Measurements from ENCODE around the gene ATP6V0E1.
A peak's percentile ranks its signal among the peaks of the same experiment; 100 is the strongest.

ATP6V0E1 gene

GRCh38 chr5:172956936-172957335 is 26.6 kb upstream of the ATP6V0E1 start:
- DNase-seq (ENCODE audit: low spot score): no peak

GRCh38 chr5:172957458-172957857 is 26.1 kb upstream of the ATP6V0E1 start:
- no peak for DNase-seq (ENCODE audit: low spot score)

- DNase-seq (ENCODE audit: low spot score): peak; percentile 70
Observed at GRCh38 chr5:172958331-172959046, 25.1 kb upstream of the ATP6V0E1 start.

GRCh38 chr5:172959824-172960799 is 23.5 kb upstream of the ATP6V0E1 start:
- DNase-seq (ENCODE audit: low spot score): no peak

GRCh38 chr5:172969921-172970320 is 13.7 kb upstream of the ATP6V0E1 start:
- DNase-seq (ENCODE audit: low spot score): no peak

GRCh38 chr5:172971482-172971881 is 12.1 kb upstream of the ATP6V0E1 start:
- DNase-seq (ENCODE audit: low spot score): no peak

- DNase-seq (ENCODE audit: low spot score): no peak
Observed at GRCh38 chr5:172972552-172972951, 11.0 kb upstream of the ATP6V0E1 start.

GRCh38 chr5:172973127-172973916 is 10.2 kb upstream of the ATP6V0E1 start:
- DNase-seq (ENCODE audit: low spot score): no peak

GRCh38 chr5:172973931-172974330 is 9.6 kb upstream of the ATP6V0E1 start:
- no peak for DNase-seq (ENCODE audit: low spot score)

GRCh38 chr5:172975289-172975688 is 8.3 kb upstream of the ATP6V0E1 start:
- no peak for DNase-seq (ENCODE audit: low spot score)

GRCh38 chr5:172979778-172980177 is 3.8 kb upstream of the ATP6V0E1 start:
- DNase-seq (ENCODE audit: low spot score): no peak

- DNase-seq (ENCODE audit: low spot score): no peak
Observed at GRCh38 chr5:172981931-172982330, 1.6 kb upstream of the ATP6V0E1 start.

- peak; percentile 71 for DNase-seq (ENCODE audit: low spot score)
Observed at GRCh38 chr5:172984244-172984953, 828 bp downstream of the ATP6V0E1 start.

- no peak for DNase-seq (ENCODE audit: low spot score)
Observed at GRCh38 chr5:172985596-172985995, 2.0 kb downstream of the ATP6V0E1 start.

GRCh38 chr5:172988276-172988675 is 4.7 kb downstream of the ATP6V0E1 start:
- no peak for DNase-seq (ENCODE audit: low spot score)

GRCh38 chr5:172990776-172991175 is 7.2 kb downstream of the ATP6V0E1 start:
- DNase-seq (ENCODE audit: low spot score): no peak

GRCh38 chr5:172994405-172994804 is 10.8 kb downstream of the ATP6V0E1 start:
- no peak for DNase-seq (ENCODE audit: low spot score)

GRCh38 chr5:172999372-172999973 is 15.9 kb downstream of the ATP6V0E1 start:
- no peak for DNase-seq (ENCODE audit: low spot score)

- DNase-seq (ENCODE audit: low spot score): no peak
Observed at GRCh38 chr5:172999974-173000373, 16.4 kb downstream of the ATP6V0E1 start.

- no peak for DNase-seq (ENCODE audit: low spot score)
Observed at GRCh38 chr5:173001229-173001841, 17.8 kb downstream of the ATP6V0E1 start.

GRCh38 chr5:173003360-173003759 is 19.8 kb downstream of the ATP6V0E1 start:
- no peak for DNase-seq (ENCODE audit: low spot score)
